Measurements from ENCODE around the gene CEP135. TPM values are rescaled to one million over a fixed set of nuclear protein-coding genes. Genes with fewer than 3 reads are reported as not detected.
"Not testable (repeated sequence)": the region's sequence is repeated elsewhere in the genome, so short reads cannot be mapped to it uniquely, and the experiment has no call there.

Gene CEP135
- total and polyA plus RNA-seq, 7 donors = 0.92 to 8.6 (median 4.3) TPM

DNA sequence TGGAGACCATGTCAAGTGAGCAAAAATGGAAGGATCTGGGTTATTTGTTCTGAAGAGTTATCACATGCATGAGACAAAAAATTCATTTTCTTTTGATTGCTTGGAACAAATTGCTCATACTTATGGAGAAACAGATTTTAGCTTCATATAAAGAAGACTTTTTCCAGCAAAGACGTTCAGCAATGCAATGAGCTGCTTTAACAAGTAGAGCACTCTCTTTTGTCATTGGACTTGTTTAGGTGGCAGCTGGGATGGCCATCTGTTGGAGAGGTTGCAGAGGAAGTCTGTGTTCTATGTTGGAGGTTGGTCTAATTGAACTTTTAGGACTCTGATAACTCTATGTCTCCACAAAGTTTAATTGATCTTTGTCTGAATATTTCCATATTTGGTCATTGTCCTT lies 19.9 kb upstream of the CEP135 start:
- no peak for DNase-seq
- intact Hi-C loops (cut with DNase I) = no loop called here
- TF ChIP-seq POLR2AphosphoS5 (IDR thresholded peaks at IDR 0.05) (no peak), EP300 (IDR thresholded peaks at IDR 0.05) (no peak), POLR2A (IDR thresholded peaks at IDR 0.05) (no peak)
- TF ChIP-seq, protein P1, sequence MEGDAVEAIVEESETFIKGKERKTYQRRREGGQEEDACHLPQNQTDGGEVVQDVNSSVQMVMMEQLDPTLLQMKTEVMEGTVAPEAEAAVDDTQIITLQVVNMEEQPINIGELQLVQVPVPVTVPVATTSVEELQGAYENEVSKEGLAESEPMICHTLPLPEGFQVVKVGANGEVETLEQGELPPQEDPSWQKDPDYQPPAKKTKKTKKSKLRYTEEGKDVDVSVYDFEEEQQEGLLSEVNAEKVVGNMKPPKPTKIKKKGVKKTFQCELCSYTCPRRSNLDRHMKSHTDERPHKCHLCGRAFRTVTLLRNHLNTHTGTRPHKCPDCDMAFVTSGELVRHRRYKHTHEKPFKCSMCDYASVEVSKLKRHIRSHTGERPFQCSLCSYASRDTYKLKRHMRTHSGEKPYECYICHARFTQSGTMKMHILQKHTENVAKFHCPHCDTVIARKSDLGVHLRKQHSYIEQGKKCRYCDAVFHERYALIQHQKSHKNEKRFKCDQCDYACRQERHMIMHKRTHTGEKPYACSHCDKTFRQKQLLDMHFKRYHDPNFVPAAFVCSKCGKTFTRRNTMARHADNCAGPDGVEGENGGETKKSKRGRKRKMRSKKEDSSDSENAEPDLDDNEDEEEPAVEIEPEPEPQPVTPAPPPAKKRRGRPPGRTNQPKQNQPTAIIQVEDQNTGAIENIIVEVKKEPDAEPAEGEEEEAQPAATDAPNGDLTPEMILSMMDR (IDR thresholded peaks at IDR 0.05) = no peak
- no peaks in the 10 kb centered on the region for H3K4me1 ChIP-seq
- 83 to 86% methylated on average over 1 of the region's 1 CpG for WGBS, 2 donors
- H3K27me3 ChIP-seq = no peaks in the 10 kb centered on the region
- no peaks in the 10 kb centered on the region for H3K9me3 ChIP-seq
- H3K4me3 ChIP-seq = no peak overlapping the region
- no peak overlapping the region for H3K27ac ChIP-seq
- H3K36me3 ChIP-seq = no peaks in the 10 kb centered on the region

DNA sequence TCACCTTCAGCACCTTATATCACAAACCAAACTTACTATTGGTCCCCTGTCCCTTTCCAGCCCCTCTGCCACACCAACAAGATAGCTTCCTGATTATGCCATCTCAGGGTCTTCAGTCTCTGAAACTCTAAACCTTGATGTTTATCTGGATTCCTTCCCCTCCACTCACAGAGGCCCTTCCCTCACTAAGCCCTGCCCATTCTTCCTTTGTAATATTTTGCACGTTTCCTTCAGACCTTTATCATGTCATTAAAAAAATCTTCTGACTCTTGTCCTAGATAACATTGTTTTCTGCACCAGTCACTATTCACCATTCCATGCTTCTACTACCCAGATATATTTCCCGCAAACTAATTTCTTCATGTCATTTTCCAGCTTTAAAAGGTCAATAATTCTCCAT lies 17.7 kb upstream of the CEP135 start:
- intact Hi-C loops (cut with DNase I) = no loop called here
- no peaks in the 10 kb centered on the region for H3K9me3 ChIP-seq
- H3K4me3 ChIP-seq = no peak overlapping the region
- no peak overlapping the region for H3K27ac ChIP-seq
- DNase-seq = no peak
- TF ChIP-seq, protein P1 (IDR thresholded peaks at IDR 0.05) = no peak
- TF ChIP-seq POLR2AphosphoS5 (IDR thresholded peaks at IDR 0.05) = no peak
- no peak for TF ChIP-seq EP300 (IDR thresholded peaks at IDR 0.05)
- TF ChIP-seq POLR2A (IDR thresholded peaks at IDR 0.05) = no peak
- WGBS, 2 donors = 49 to 59% methylated on average over 2 of the region's 2 CpGs
- H3K27me3 ChIP-seq = no peaks in the 10 kb centered on the region
- no peaks in the 10 kb centered on the region for H3K4me1 ChIP-seq
- H3K36me3 ChIP-seq = no peaks in the 10 kb centered on the region

GRCh38 chr4:55931833-55932232 lies 16.9 kb upstream of the CEP135 start:
- Histone ChIP-seq H3K4me3 (no peak overlapping the region), H3K9me3 (no peaks in the 10 kb centered on the region), H3K27me3 (no peaks in the 10 kb centered on the region), H3K36me3 (no peaks in the 10 kb centered on the region), H3K4me1 (no peaks in the 10 kb centered on the region), H3K27ac (no peak overlapping the region)
- 93% methylated on average over 3 of the region's 3 CpGs for WGBS, 2 donors
- no peak for DNase-seq
- TF ChIP-seq POLR2AphosphoS5 (IDR thresholded peaks at IDR 0.05) (no peak), POLR2A (IDR thresholded peaks at IDR 0.05) (no peak), EP300 (IDR thresholded peaks at IDR 0.05) (no peak)
- TF ChIP-seq, protein P1 (IDR thresholded peaks at IDR 0.05) = no peak
- intact Hi-C loops (cut with DNase I) = no loop called here

DNA sequence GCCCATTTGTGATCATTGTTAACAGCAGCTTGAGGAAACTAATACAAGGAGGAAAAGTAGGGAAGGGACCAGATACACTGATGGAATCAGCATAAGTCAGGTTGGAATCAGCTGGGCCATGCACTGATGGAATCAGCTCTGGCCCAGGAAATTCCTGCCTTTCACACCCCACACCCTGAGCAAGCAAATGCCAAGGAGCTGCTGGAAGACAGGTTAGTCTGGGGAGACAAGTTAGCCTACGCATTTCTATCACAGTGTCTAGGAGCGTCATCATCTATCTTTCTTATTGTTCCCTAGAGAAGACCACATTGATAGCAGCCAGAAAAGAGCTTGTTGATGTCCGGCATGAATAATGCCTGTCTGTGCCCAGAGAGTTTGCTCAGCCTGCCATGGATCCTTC lies 16.2 kb upstream of the CEP135 start:
- H3K27me3 ChIP-seq = no peaks in the 10 kb centered on the region
- no peaks in the 10 kb centered on the region for H3K36me3 ChIP-seq
- 96 to 97% methylated on average over 3 of the region's 3 CpGs for WGBS, 2 donors
- intact Hi-C loops (cut with DNase I) = no loop called here
- H3K4me1 ChIP-seq = no peaks in the 10 kb centered on the region
- DNase-seq = no peak
- no peak overlapping the region for H3K4me3 ChIP-seq
- no peak for TF ChIP-seq POLR2AphosphoS5 (IDR thresholded peaks at IDR 0.05)
- no peak overlapping the region for H3K27ac ChIP-seq
- H3K9me3 ChIP-seq = peaks cover 0 to 4% (median 0%) of the 10 kb centered on the region in 4 donors

GRCh38 chr4:55933611-55934010 lies 15.1 kb upstream of the CEP135 start:
- TF ChIP-seq, protein P1 (IDR thresholded peaks at IDR 0.05) = no peak
- TF ChIP-seq EP300 (IDR thresholded peaks at IDR 0.05) (no peak), POLR2AphosphoS5 (IDR thresholded peaks at IDR 0.05) (no peak), POLR2A (IDR thresholded peaks at IDR 0.05) (no peak)
- Histone ChIP-seq H3K9me3 (peaks cover 0 to 4% (median 0%) of the 10 kb centered on the region in 4 donors), H3K4me3 (no peak overlapping the region), H3K4me1 (no peaks in the 10 kb centered on the region), H3K27ac (no peak overlapping the region), H3K27me3 (no peaks in the 10 kb centered on the region), H3K36me3 (no peaks in the 10 kb centered on the region)
- DNase-seq = no peak
- 79 to 86% methylated on average over 2 of the region's 2 CpGs for WGBS, 2 donors
- intact Hi-C loops (cut with DNase I) = no loop called here

DNA sequence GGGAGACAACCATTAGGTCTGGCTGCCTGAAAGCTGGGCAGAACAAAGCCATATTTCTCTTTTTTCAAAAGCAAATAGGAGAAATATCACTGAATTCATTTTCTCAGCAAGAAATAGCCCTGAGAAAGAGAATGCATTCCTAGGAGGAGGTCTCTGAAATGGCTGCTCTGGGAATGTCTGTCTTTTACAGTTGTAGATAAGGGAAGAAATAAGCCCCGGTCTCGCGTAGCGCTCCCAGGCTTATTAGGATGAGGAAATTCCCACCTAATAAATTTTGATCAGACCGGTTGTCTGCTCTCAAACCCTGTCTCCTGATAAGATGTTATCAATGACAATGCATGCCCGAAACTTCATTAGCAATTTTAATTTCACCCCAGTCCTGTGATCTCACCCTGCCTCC lies 12.8 kb upstream of the CEP135 start:
- DNase-seq; H3K9me3 ChIP-seq; H3K4me1 ChIP-seq; intact Hi-C loops (cut with DNase I); H3K4me3 ChIP-seq; H3K36me3 ChIP-seq; H3K27ac ChIP-seq; H3K27me3 ChIP-seq: not testable (repeated sequence)
- WGBS, 2 donors = 97% methylated on average over 6 of the region's 6 CpGs

All from sigmoid colon (tissue), 7 donors.